NCI-H146 treated with DMSO at 0.1 percent for 48 hours (cell line): ENCODE measurements around the gene MUC6.

Experiments
- DNase-seq: peaks from one replicate; lab custom pipeline; 2025; ENCODE audit not compliant: unreplicated experiment; lab: John Stamatoyannopoulos, UW

MUC6 gene

GRCh38 chr11:1052133-1053011 is 15.9 kb upstream of the MUC6 start:
- DNase-seq: no peak

- DNase-seq: no peak
Measured at GRCh38 chr11:1051356-1052132, 15.0 kb upstream of the MUC6 start.

DNA sequence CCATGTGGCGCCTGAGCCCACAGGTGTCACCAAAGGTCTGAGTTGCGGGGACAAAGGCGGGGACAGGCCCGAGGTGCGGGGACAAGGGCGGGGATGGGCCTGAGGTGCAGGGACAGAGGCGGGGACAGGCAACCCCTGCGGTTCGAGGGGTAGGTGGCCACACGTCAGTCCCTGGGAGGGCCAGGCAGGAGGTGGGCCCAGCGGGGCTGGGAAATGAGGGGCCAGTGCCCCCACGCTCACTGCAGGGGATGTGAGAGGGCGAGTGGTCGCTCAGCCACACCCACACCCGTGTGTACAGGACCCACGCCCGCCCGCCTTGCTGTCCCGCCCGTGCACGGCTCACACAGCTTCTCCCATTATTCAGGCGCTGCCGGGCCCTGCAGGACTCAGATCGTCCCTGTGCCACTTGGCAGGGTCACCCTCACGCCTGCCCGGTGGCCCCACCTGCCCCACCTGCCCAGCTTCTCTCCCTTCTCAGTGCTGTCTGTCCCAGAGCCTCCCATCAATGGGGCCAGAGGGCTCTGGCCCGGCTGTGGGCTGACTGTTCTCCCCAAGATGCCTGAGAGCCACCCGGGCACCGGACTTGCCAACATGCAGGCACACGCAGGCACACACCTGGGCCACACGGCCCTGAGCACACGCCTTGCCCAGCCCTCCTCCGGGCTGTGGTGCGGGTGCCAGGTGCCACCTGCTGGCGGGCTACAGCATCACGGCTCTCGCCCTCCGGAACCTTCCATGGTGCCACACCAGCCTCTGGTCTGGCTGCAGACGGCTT is 14.2 kb upstream of the MUC6 start:
- DNase-seq: peak; percentile 40

DNA sequence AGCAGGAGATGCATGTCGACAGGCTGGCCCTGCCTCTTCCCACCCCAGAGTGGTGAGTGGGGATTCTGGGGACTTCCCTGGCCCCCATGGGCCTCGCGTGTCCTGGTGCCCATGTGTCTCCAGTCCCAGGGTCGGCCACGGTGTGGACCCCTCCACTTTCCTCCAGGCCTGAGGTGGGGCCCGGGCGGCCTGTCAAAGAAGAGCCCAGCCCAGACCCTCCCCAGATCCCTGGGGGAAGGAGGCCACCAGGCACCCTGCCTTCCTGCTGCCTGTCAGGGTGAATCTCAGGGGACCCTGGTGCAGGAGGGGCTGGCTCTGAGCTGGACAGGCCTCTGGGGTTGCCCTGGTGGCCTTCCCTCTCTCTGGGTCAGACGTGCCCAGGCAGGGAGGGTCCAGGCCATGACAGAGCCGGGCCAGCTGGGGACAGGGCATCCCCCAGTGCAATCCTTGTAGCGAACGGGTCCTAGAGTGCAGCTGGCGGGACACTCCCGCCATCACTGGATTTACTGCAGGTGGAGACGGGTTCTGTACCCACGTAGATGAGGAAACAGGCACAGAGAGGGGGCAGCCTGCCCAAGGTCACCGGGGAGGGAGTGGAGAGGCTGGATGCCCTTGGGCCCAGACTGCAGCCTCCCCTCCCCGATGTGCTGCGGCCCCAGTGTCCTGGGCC is 13.5 kb upstream of the MUC6 start:
- DNase-seq: no peak

DNA sequence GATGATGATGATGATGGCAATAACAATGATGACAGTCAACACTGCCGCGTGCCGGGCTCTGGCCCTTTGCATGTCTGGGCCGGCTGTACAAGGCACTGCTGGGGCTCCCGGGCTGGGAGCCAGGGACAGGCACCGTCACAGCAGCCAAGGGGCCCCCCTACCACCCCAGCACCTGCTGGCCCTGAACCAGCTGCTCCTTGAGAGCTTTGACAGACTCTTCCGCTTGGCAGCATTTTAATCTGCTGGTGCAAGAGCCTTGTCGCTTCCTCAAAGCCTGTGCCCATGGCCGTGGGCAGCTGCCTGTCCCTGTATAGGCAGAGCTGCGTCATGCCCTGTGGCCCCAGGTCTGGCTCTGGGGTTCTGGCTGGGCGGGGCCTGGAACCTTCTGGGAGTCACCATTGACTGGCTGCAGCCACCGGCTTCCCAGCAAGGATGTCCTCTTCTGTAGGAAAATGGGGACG is 12.9 kb upstream of the MUC6 start:
- DNase-seq: no peak

DNA sequence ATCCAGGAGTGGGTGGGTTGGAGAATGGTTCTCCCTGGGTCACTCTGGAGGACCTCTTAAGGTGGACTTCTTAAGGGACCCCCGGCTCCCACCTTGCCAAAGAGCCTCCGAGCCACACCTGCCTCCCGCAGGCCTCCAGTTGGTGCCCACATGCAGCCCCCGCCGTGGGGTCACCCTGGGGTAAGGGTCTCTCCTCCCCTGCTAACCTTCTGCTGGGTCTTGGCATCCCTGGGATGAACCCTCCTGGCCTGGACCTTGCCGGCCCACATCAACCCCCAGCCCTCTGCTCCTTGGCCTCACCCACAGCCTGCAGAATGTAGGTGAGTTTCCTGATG is 12.5 kb upstream of the MUC6 start:
- DNase-seq: no peak

DNA sequence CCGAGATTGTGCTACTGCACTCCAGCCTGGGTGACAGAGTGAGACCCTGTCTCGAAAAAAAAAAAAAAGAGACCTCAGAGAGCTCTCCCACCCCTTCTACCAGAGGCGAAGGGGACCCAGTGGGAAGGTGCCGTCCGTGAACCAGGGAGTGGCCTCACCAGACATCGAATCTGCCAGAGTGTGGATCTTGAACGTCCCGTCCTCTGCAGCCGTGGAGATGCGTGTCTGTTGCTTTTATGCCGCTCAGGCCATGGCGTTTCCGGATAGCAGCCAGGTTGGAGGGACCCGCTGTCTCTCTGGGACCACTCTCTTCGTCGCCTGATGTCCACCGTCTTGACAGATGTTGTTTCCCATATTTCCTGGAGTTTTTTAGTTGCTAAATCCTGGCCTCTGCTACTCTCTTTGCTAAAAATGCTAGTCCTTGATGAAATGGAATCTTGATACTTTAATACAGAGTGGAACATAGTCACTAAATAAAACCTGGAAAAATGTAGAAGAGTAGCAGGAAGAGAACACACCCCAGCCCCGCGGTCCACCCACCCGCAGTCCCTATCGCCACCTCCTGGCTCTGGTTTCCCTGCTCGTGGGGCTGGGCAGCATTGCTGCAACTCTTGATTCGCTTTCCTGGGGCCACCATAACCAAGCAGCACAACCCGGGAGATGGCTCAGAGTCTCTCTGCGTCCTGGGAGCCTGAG is 12.0 kb upstream of the MUC6 start:
- DNase-seq: no peak

GRCh38 chr11:1047595-1048156 is 11.2 kb upstream of the MUC6 start:
- no peak for DNase-seq

DNA sequence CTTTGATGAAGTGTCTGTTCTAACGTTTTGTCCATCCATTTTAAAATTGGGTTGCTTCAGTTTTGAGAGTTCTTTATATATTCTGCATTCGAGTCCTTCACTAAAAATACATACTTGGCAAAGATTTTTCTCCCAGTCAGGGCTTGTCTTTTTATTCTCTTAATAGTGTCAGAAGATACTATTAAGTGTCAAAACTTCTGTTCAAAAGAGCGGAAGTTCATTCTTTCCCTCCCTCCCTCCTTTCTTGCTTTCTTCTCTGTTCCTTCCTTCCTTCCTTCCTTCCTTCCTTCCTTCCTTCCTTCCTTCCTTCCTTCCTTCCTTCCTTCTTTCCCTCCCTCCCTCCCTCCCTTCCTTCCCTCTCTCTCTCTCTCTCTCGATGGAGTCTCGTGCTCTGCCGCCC is 7.6 kb upstream of the MUC6 start:
- no peak for DNase-seq

DNA sequence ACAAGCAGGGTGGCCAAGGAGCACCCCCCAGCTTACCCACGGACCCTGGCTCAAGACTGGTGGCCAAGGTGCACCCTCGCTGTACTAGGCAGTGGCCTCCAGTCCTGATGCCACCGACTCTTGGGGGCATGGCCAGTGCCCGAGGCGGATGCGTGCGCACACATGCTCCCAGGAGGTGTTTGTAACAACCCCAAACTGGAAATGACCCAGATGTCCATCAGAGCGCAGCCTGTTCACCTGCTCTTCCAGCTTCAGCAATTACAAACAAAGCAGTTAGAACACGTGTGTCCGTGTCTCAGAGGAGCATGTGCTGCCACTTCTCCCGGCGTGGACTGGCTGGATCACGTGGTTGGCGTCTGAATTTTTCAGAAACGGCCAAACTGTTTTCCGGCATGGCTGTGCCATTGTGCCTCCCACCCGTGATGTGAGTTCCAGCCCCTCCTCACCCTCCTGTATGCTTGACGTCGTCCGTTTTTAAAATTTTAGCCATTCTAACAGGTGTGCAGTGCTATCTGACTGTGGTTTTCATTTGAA is 7.1 kb upstream of the MUC6 start:
- DNase-seq: peak; percentile 1

- DNase-seq: no peak
Measured at GRCh38 chr11:1042626-1043562, 6.4 kb upstream of the MUC6 start.

DNA sequence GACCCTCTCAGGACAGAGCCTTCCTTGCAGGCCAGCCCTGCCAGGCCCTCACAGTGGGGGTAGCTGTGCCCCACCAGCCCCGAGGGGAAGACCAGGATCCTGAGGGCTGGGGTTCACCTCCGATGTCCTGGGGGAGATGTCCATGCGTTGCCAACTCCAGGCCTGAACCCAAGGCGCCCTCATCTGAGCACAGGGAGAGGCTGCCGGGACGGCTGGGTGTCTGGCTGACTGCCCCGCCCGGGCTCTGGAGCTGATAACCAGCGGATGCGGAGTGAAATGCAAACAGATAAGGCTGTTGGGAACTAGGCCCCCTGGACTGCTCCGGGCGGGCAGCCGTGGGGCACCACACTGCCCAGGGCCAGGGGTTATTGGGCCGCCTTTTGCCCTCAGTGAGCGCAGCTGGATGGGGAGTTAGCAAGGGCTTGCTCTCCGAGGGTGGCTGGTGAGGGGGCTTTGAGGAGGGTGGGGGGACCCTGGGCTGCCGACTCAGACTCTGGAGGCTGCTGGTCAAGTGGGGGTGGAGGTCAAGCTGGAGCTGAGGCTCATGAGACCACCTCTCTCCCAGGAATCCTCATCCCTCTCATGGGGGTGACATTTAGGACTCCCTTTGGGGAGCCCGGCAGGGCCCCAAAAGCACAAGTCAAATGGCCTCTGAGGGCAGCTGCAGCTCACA is 5.6 kb upstream of the MUC6 start:
- DNase-seq: peak; percentile 6

DNA sequence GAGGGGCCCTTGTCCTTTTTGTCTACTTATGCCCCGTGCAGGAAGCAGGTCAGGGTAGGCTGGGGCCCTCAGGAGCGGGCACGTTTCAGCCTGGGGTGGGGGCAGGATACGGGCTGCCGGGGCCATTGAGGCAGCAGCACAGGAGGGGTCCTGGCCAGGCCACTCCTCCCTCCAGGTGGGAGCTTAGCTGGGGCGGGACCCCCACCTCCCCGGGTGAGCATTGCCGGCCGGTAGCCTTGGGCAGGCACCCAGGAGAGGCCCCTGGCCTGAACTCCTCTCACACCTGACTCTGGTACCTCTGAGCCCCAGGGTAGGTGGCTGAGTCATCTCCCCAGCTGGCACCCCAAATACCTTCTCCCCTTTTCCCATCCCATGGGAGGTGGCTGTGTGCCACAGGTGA is 5.0 kb upstream of the MUC6 start:
- DNase-seq: no peak

DNA sequence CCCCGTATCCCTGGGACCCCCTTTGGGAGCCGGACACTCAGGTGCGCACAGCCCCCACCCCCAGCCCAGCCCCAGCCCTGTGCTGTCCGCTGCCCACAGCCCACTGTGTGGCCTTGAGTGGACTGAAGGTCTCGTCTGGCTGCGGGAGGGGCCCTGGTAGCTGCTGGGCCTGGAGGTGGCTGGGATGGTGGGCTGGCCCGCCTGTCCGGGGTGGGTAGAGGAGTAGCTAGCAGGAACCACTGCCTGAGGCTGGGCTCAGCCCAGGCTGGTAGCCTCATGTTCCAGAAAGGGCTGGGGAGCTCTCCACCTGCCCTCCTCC is 4.6 kb upstream of the MUC6 start:
- DNase-seq: no peak

DNA sequence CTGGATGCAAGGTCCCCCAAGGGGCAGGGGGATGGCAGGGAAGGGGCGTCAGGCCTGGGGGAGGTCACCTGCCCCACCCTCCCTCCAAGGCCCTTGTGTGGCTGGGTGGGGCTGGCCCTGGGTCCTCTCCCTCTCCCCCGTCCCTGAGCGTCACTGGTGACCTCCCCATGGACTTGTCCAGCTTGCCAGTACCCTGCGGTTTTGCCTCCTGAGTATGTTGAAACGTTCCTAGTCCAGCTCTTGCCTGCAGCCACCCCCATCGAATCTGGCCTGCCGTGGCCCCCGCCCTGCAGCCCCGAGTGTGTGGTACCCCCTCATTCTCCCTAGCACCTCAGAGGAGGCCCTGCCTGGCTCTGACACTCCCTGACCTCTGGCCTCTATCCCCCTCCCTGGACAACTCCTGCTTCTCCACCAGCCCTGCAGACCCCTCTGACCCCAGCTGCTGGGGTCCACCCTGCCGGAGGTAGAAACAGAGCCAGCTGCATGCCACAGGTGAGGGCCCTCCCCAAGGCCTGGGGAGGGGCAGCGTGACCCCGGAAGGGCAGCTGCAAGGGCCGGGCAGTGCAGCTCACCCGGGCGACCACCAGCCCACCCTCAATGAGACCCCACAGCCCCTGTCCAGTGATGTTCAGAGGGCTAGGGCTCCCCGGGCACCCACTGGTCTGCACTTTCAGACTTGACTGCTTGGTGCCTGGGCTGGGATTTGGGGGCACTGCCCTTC is 4.1 kb upstream of the MUC6 start:
- DNase-seq: no peak

GRCh38 chr11:1039481-1040427 is 3.2 kb upstream of the MUC6 start:
- DNase-seq: no peak

- no peak for DNase-seq
Measured at GRCh38 chr11:1038921-1039320, 2.4 kb upstream of the MUC6 start.
